GM19351 (cell line): ENCODE results near the gene ELAPOR2.
"Not testable (repeated sequence)": the region's sequence is repeated elsewhere in the genome, so short reads cannot be mapped to it uniquely, and the experiment has no call there.

Source experiments
- ATAC-seq: cut with Tn5 transposase; IDR thresholded peaks from one replicate; pipeline ENCODE4 v1.9.1; 2021; ENCODE audit warnings: mild to moderate bottlenecking, moderate library complexity; ENCODE audit not compliant: unreplicated experiment

ELAPOR2 gene, protein sequence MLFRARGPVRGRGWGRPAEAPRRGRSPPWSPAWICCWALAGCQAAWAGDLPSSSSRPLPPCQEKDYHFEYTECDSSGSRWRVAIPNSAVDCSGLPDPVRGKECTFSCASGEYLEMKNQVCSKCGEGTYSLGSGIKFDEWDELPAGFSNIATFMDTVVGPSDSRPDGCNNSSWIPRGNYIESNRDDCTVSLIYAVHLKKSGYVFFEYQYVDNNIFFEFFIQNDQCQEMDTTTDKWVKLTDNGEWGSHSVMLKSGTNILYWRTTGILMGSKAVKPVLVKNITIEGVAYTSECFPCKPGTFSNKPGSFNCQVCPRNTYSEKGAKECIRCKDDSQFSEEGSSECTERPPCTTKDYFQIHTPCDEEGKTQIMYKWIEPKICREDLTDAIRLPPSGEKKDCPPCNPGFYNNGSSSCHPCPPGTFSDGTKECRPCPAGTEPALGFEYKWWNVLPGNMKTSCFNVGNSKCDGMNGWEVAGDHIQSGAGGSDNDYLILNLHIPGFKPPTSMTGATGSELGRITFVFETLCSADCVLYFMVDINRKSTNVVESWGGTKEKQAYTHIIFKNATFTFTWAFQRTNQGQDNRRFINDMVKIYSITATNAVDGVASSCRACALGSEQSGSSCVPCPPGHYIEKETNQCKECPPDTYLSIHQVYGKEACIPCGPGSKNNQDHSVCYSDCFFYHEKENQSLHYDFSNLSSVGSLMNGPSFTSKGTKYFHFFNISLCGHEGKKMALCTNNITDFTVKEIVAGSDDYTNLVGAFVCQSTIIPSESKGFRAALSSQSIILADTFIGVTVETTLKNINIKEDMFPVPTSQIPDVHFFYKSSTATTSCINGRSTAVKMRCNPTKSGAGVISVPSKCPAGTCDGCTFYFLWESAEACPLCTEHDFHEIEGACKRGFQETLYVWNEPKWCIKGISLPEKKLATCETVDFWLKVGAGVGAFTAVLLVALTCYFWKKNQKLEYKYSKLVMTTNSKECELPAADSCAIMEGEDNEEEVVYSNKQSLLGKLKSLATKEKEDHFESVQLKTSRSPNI

DNA sequence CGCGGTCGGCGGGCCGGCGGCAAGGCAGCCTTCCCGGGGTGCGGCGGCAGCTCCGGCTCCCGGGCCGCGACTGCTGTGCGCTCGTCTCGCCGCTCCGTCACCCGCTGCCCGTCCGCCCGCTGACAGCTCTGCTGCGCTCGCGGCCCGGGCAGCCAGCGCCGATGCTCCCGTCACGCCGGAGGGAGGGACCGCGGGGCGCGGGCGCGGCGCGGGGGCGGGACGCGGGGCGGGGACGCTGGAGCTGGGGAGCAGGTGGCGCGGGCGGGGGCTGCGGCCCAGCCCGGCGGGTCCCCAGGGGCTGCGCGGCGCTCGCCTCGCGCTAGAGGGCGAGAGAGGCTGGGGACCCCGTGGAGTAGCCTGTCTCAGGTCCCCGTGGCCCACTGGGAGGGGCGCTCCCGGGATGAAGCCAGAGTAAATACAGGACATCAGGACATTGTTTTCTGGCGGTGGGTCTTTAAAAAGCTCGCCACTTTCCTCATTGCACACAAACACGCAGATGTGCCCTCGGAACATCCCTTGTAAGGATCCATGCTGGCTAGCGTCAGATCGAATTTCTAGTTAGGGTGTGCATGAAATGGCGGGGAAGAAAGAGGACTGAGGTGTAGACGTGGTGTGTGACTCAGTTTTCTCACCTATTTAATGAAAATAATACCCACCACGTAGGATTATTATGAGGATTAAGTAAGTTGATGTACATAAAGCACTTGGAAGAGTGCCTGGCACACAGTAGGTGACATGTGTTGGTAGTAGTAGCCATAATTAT, at the start of gene ELAPOR2:
Gene ELAPOR2 (minus strand): TSS at position 130 of the 763 bp plus-strand sequence. CDS start 141 bp downstream, outside the sequence.
- ATAC-seq: peak; percentile 91

DNA sequence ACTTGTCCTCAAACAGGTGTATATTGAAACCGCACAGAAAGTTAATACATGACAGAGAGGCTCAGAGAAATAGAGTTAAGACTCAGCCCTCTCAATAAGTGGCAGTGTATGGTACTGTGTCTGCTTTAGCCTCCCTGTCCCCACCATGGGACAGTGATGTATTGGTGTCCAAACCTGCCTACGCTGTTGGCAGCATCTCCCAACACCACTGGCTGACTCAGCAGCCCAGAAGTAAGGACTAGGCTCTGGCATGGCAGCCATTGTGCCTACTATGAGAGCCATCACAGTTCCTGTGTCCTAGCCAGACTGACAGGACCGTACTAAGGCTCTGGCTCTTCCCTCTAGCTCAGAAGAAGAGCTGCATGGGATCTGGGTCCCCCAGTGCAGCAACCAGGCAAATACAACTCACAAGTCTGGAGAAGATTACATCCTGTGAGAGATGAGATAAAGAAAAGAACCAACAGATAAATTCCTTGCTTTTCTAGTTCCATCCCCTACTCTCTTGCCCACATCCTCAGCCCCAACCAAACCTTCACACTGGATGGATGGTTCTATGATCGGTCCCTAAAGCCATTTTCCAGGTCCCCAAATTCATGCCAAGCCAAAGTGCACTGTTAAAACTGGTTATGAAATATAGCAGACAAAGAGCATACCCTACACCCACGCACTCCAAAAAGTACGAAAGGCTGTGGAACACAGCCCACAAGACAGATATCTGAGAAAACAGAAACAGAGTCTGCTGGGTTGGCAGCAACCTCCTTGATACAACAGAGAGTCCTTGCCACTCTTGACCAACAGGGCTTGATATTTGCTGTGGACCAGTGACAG, 48.7 kb upstream of the ELAPOR2 start:
- no peak for ATAC-seq

DNA sequence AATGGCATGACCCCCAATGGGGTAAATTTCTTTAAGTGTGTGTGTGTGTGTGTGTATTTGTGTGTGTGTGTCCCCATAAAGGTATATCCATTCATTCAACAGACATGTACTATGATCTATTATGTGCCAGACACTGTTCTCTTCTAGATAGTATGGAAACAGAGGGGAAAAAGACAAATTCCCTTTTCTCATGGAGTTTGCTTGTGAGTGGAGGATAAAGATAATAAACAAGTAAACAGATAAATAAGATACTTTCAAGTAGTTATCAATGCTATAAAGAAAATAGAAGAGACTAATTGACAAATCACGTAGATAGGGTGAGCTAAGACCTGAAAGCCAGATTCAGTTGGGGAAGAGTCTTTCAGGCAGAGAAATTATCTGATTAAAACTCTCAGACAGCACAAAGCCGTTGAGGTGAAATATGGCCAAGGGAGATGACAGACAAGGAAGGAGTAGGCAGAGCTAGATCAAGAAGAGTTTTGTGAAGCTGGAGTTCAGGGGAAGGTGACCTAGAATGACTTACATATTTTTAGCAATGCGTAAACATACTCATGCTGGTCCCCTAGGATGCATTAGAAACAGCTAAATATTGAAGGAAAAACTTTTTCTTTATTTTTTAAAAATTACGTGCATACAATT, 47.6 kb upstream of the ELAPOR2 start:
- no peak for ATAC-seq

DNA sequence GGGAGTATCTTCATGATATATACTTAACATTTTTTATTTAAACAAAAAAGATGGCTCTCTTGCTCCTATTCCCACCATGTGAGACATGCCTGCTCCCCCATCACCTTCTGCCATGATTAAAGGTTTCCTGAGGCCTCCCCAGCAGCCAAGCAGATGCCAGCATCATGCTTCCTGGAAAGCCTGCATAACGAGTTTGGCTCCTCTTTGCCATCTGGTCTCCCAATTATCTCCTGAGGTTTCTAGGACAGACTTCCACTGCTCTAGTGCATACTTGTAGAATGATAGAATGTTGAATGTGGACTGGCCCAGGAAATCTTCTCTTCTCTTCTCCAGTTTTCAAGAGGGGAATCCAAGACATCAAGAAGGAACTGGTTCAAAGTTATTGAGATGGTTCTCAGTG, 45.9 kb upstream of the ELAPOR2 start:
- no peak for ATAC-seq

DNA sequence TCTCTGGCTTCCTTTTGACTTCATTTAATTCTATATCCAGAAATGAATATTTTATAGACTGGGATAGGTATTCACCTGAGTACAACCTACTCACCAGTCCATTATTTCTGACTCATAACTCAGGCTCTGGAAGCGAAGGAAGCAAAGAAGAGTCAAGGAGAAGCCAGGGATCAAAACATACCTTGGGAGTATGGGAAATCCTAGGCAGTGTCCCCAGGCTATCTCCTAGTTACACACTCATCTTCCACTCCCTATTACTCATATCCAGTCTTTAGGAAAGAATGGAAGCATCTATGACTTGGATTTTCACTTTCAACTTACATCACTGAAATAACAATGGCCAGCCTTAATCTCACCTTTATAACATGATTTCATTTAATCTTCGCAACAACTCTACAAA, 40.9 kb upstream of the ELAPOR2 start:
- ATAC-seq: no peak

DNA sequence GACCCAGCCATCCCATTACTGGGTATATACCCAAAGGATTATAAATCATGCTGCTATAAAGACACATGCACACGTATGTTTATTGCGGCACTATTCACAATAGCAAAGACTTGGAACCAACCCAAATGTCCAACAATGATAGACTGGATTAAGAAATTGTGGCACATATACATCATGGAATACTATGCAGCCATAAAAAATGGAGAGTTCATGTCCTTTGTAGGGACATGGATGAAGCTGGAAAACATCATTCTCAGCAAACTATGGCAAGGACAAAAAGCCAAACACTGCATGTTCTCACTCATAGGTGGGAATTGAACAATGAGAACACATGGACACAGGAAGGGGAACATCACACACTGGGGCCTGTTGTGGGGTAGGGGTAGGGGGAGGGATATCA, 37.9 kb upstream of the ELAPOR2 start:
- ATAC-seq: not testable (repeated sequence)

DNA sequence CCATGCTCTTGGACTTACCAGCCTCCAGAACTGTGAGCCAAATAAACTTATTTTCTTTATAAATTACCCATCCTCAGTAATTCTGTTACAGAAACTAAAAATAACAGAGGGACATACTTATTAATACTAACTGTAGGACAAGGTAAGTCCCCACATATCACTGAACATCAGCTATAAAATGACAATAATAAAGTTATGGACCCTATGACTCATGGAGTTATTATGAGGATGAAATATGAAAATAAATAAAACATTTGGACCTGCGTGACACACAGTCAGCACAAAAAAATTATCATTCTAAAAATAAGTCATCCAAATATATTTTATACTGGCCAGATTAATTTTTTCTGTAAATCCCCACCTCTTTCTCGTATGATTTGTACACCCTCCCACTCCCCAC, 34.9 kb upstream of the ELAPOR2 start:
- ATAC-seq: no peak

DNA sequence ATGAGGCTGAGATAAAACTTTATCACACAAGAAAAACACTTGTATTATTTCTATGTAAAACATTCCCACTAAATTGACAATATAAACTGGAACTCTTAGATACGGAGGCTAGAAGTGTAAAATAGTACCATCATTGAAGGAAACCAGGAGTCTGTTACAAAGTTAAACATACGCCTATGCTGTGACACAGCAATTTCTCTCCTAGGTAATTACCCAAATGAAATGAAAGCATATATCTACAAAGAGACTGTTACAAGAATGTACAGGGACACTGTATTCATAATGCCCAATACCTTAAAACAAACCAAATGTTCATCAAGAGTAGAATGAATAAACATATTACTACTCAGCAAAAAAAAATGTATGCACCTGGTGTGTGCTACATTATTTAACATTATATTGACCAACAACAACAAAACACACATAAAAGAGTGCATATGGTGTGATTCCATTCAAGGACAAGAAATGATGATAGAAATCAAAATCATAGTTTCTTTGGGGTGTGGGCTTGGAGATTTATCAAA, 33.2 kb upstream of the ELAPOR2 start:
- no peak for ATAC-seq

DNA sequence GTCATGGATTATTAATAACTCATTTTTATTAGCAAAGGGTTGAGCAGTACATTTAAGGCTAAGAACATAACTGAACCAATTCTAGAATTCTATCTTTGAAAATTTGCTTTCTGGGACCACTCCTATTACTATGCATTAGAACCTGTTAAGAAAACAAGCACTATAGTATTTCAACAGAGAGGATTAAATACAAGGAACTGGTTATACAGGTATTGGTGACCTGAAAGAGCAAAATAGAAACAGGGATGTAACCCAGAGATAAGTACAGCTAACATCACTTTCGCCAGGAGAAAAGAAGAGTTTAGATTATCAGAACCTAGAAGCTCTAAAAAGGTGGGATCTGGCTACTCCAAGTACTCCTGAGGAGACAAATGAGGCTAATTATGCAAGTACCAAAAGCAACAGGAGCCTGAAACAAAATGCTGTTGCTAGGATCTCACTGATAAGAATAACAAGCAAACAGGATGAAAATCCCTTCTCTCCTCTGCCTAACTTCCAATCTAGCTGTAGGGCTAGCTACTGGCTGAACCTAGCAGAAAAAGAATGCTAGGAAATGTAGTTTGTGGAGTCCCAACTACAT, 32.1 kb upstream of the ELAPOR2 start:
- no peak for ATAC-seq

DNA sequence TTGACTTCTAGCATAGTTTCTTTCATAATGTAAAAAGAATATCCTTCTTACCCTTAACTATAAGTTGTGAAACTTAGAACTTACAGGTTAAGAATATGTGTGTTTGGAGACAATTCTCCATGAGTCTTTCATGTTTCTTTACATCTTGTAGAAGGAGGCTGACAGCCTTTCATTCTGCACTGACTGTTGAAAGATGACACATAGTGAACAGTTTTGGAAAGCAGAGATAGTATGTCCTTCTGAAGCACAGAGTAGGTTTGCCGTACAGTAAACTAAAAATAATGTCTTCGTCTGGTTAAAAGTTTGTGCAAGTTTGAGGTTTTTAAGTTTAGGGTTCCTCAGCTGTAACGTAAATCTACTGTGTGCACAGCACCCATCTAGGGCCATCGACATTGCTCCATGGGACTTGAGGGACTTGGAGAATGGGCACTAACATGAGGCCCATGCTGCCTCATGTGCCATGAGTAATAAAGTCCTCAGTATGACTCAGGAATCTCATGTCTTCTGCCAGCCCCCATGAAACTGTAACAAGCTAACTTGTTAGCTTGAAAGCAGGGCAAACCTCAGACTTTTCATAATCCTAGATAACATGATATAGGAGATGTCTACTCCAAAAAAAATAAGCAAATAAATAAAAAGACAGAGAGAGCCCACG, 24.5 kb upstream of the ELAPOR2 start:
- ATAC-seq: peak; percentile 65

DNA sequence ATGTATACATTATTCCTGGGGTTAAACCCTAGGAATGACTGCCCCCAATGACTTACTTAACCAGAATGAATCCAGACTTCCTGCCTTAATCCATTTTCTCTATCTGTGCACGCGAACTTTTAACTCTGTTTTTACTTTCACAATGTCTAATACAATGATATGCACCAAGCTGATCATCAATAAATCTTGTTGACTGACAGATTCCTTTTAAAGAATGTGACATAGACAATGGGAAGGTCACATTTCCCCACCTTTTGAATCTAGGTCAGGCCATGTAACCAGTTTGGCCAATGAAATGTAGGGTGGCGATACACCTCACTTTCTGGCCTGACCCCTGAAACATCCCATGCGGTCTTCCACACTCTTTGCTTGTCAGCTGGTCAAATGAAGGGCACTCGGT, 23.2 kb upstream of the ELAPOR2 start:
- ATAC-seq: no peak

DNA sequence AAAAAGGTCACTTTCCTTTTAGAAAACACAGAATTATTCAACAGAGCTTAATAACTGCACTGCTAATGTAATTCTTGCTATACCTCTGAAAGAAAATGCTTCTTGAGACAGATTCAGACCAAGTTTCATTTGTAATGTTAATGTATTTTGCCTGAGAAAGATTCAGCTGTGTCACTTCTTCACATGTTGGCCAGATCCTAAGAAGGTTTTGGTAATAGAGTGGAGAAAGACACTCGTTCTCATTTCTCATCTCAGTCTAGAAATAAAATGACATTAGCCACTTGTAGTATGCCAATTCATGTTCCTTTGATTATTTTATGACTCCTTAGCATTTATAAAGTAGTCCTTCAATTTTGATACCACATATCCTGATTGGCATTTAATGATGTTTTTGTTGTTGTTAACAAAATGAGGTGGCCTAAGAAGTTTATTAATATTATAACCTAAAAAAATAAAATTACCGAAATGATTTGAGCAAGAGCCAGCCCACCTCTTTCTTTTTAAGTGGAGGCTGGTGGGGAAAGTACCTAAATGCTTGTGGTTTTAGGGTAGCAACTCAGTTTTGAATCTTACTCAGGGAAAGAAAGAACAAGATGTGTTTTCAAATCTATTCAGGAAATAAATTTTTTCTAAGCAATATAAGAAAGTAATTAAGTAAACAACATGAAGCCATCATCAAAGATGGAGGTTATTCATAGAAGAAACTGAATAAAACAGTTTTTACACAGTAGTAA, 16.4 kb upstream of the ELAPOR2 start:
- ATAC-seq: peak; percentile 91

DNA sequence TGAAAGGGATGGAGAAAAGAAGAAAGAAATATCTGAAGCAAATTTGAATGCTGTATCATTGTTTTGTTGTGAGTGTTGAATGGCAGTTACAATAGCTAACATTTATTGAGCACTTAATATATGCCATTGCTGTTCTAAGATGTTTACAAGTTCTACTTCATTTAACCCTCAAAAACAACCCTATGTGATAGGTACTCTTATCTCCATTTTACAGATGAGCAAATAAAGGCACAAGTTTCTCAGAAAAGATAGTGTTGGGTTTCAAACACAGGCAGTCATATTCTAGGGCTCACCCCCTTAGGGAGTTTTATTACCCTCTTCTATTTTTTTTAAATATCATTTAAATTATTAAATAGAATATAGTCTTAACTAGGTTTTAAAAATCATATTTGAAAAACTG, 8.3 kb upstream of the ELAPOR2 start:
- ATAC-seq: no peak

DNA sequence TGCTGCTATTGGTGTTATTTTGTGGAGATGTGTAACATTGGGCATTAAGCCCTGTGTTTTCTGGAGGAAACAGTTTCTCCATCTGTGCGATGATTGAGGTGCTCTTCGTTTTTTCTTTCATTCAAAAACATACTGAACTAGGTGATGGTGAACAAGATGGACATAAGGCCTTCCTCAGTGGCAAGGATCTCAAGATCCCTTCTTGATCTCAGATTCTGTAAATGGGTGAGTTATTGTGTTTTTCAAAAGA, 759 bp upstream of the ELAPOR2 start:
- no peak for ATAC-seq

DNA sequence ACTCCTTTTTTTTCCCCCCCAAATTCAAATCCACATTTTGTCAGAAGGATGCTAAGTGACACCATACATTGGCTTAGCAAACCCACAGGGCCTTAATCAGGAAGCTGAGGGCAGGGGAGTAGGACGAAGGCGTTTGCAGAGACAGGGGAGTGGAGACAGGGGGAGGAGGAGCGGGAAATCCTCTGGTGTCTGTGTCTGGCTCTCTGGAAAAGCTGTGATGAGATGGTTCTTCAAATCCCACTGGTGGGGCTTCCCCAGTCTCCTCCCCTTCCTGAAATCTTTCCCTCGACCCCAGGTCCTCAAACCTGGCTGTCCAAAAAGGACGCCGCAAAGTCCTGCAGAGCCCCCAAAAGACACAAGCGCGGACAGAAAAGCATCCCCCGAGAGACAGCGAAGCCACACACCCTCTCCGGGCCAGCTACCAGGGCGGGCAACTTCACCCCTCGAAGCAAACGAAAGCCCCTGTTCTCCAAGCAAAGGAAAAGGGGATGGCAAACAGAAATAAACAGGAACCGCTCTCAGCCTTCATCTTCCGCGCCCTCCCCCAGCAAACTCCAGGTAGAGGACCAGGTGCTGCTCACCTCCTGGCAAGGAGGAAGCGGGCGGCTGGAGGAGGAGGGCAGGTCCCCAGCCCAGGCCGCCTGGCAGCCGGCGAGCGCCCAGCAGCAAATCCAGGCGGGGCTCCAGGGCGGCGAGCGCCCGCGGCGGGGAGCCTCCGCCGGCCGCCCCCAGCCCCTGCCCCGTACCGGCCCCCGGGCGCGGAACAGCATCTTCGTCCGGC, 520 bp downstream of the ELAPOR2 start:
- ATAC-seq: peak; percentile 41

DNA sequence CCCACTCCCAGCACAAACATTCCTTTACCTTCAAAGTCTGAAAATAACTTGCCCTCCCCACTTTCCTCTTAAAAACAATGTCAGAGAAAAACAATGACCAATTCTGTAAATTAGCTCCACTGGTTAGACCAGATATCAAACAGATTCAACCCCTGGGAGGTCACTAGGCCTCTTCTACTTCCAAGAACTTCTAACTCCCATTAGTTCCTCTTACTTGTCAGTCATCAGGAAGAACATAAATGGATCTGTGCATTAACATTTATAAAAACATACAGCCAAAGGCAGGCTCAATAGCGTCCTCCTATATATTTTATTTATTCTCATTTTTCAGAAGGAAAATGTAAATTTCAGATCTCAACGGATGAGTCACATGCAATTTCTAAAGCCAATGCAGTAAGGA, 2.2 kb downstream of the ELAPOR2 start:
- ATAC-seq: no peak

DNA sequence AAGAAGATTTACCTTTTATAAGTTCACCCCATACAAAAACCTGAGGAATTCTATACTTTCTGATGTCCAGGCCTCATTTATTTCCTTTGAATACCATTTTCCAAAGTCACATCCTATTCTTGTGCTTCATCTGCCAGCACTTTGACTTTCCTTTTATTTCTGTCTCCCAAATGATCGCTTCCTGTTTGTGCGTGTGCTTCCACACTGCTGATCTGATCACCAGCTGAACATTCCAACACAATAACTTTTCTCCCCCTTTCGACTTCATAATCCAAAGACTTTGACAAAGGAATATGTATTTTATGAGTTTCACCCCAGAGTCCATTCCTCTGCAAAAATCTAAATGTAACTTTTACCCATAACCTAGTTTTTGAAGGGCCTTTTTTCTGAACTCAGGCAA, 3.1 kb downstream of the ELAPOR2 start:
- no peak for ATAC-seq
